Measurements from ENCODE around the gene ULK4.

ULK4 gene

GRCh38 chr3:41241161-41241560 lies 720.7 kb downstream of the ULK4 start:
- Histone ChIP-seq H3K27me3 (ENCODE audit: insufficient read depth, low read length) (no peaks in the 10 kb centered on the region), H3K36me3 (ENCODE audit: insufficient read depth, low read length) (peaks cover 75% of the 10 kb centered on the region)

GRCh38 chr3:41239587-41239986 lies 722.3 kb downstream of the ULK4 start:
- Histone ChIP-seq H3K36me3 (ENCODE audit: insufficient read depth, low read length) (peaks cover 84% of the 10 kb centered on the region), H3K27me3 (ENCODE audit: insufficient read depth, low read length) (no peaks in the 10 kb centered on the region), H3K4me3 (ENCODE audit: low read length) (no peak overlapping the region)

More at GRCh38 chr3:41241161-41241560, 720.7 kb downstream of the ULK4 start:
- peaks cover 4% of the 10 kb centered on the region for H3K4me1 ChIP-seq (ENCODE audit: insufficient read depth, low read length)
- no peaks in the 10 kb centered on the region for H3K9me3 ChIP-seq (ENCODE audit: low read length)
- no peak overlapping the region for H2AFZ ChIP-seq (ENCODE audit: low read depth, low read length)
- no peak overlapping the region for H3K4me3 ChIP-seq (ENCODE audit: low read length)

DNA sequence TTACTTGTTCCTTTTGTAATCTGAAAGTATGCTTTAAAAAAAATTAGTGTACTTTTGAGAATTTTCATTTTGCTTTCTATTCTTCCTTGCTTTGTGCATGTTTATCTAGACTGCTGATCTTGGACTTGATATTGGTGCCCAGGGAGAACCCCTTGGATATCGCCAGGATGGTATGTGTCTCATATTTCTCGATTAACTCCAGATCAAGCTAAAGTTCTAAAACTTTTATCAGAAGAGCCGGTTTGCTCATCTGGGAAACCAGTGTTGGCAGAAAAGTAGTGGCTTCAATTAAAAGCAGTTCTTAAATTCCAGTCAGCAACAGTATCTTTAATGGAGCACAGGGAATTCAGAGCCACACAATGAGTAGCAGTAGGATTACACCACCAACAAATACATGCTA lies 724.0 kb downstream of the ULK4 start:
- Histone ChIP-seq H3K27me3 (ENCODE audit: insufficient read depth, low read length) (no peaks in the 10 kb centered on the region), H2AFZ (ENCODE audit: low read depth, low read length) (no peak overlapping the region), H3K4me3 (ENCODE audit: low read length) (no peak overlapping the region), H3K4me1 (ENCODE audit: insufficient read depth, low read length) (peaks cover 14% of the 10 kb centered on the region), H3K36me3 (ENCODE audit: insufficient read depth, low read length) (peaks cover 99% of the 10 kb centered on the region), H3K9me3 (ENCODE audit: low read length) (no peaks in the 10 kb centered on the region)

More at GRCh38 chr3:41239587-41239986, 722.3 kb downstream of the ULK4 start:
- H2AFZ ChIP-seq (ENCODE audit: low read depth, low read length) = no peak overlapping the region
- H3K4me1 ChIP-seq (ENCODE audit: insufficient read depth, low read length) = peaks cover 14% of the 10 kb centered on the region
- H3K9me3 ChIP-seq (ENCODE audit: low read length) = no peaks in the 10 kb centered on the region

DNA sequence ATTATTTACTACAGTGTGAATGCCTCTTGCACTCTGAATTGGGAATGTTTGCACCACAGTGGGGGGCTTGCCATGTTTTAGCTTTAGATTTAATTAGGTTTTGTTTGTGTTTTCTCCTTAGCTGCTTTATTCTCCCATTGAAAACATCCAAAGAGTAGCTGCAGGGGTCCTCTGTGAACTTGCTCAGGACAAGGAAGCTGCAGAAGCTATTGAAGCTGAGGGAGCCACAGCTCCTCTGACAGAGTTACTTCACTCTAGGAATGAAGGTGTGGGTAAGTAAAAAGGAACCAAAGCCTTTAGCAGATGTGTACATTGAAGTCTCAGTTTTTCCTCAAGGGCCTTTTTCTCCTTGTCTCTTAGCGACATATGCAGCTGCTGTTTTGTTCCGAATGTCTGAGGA lies 725.7 kb downstream of the ULK4 start:
- Histone ChIP-seq H3K9me3 (ENCODE audit: low read length) (no peaks in the 10 kb centered on the region), H3K4me3 (ENCODE audit: low read length) (no peak overlapping the region), H3K4me1 (ENCODE audit: insufficient read depth, low read length) (peaks cover 14% of the 10 kb centered on the region), H3K36me3 (ENCODE audit: insufficient read depth, low read length) (peaks cover 99% of the 10 kb centered on the region), H2AFZ (ENCODE audit: low read depth, low read length) (no peak overlapping the region), H3K27me3 (ENCODE audit: insufficient read depth, low read length) (no peaks in the 10 kb centered on the region)

- Histone ChIP-seq H3K9me3 (ENCODE audit: low read length) (no peaks in the 10 kb centered on the region), H3K36me3 (ENCODE audit: insufficient read depth, low read length) (peaks cover 97% of the 10 kb centered on the region), H3K4me1 (ENCODE audit: insufficient read depth, low read length) (peaks cover 14% of the 10 kb centered on the region), H3K4me3 (ENCODE audit: low read length) (no peak overlapping the region), H2AFZ (ENCODE audit: low read depth, low read length) (no peak overlapping the region), H3K27me3 (ENCODE audit: insufficient read depth, low read length) (no peaks in the 10 kb centered on the region)
Measured at GRCh38 chr3:41234823-41235721, 726.8 kb downstream of the ULK4 start.

DNA sequence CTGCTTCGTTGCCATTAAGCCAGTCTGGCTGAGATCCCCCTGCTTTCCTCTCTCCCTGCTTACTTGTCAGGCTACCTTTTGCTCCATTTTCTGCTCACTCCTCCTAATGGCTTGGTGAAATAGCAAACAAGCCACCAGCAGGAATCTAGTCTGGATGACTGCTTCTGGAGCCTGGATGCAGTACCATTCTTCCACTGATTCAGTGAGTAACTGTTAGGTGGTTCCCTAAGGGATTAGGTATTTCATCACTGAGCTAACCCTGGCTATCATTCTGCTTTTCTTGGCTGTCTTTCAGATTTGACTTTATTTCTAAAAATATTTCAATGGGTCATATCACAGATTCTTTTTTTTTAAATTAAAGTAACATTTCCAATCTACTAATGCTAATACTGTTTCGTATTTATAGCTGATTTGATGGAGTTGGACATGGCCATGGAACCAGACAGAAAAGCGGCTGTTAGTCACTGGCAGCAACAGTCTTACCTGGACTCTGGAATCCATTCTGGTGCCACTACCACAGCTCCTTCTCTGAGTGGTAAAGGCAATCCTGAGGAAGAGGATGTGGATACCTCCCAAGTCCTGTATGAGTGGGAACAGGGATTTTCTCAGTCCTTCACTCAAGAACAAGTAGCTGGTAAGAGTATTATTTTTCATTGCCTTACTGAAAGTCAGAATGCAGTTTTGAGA lies 737.6 kb downstream of the ULK4 start:
- Histone ChIP-seq H3K4me1 (ENCODE audit: insufficient read depth, low read length) (no peaks in the 10 kb centered on the region), H3K4me3 (ENCODE audit: low read length) (no peak overlapping the region), H3K9me3 (ENCODE audit: low read length) (no peaks in the 10 kb centered on the region), H3K36me3 (ENCODE audit: insufficient read depth, low read length) (peaks cover 53% of the 10 kb centered on the region), H2AFZ (ENCODE audit: low read depth, low read length) (no peak overlapping the region), H3K27me3 (ENCODE audit: insufficient read depth, low read length) (no peaks in the 10 kb centered on the region)

GRCh38 chr3:41223691-41224090 lies 738.2 kb downstream of the ULK4 start:
- Histone ChIP-seq H3K27me3 (ENCODE audit: insufficient read depth, low read length) (no peaks in the 10 kb centered on the region), H3K4me1 (ENCODE audit: insufficient read depth, low read length) (no peaks in the 10 kb centered on the region), H3K36me3 (ENCODE audit: insufficient read depth, low read length) (peaks cover 47% of the 10 kb centered on the region), H2AFZ (ENCODE audit: low read depth, low read length) (no peak overlapping the region), H3K9me3 (ENCODE audit: low read length) (no peaks in the 10 kb centered on the region), H3K4me3 (ENCODE audit: low read length) (no peak overlapping the region)

- Histone ChIP-seq H3K4me3 (ENCODE audit: low read length) (no peak overlapping the region), H3K9me3 (ENCODE audit: low read length) (no peaks in the 10 kb centered on the region), H3K27me3 (ENCODE audit: insufficient read depth, low read length) (no peaks in the 10 kb centered on the region), H3K4me1 (ENCODE audit: insufficient read depth, low read length) (no peaks in the 10 kb centered on the region), H2AFZ (ENCODE audit: low read depth, low read length) (no peak overlapping the region), H3K36me3 (ENCODE audit: insufficient read depth, low read length) (peaks cover 41% of the 10 kb centered on the region)
Measured at GRCh38 chr3:41223078-41223477, 738.8 kb downstream of the ULK4 start.

DNA sequence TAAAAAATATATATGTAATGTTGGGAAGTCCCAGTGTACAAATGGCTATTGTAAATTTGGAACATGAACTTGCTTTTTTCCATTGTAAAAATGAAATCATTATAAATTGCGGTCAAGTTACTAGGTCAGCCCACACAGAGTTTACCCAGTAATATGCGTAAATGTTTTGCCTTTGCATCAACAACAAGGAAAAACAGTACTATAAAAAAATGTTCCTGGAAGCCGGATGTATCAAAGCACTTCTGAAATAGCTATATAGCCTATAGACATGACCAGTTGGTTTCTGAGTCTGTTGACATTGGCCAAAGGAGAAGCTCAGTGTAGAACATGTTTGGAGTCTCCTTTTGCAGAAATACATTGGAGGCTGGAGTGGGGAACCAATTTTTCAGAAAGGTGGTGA lies 739.4 kb downstream of the ULK4 start:
- Histone ChIP-seq H3K4me3 (ENCODE audit: low read length) (no peak overlapping the region), H3K27me3 (ENCODE audit: insufficient read depth, low read length) (no peaks in the 10 kb centered on the region), H3K4me1 (ENCODE audit: insufficient read depth, low read length) (no peaks in the 10 kb centered on the region), H3K9me3 (ENCODE audit: low read length) (no peaks in the 10 kb centered on the region), H3K36me3 (ENCODE audit: insufficient read depth, low read length) (peaks cover 37% of the 10 kb centered on the region), H2AFZ (ENCODE audit: low read depth, low read length) (no peak overlapping the region)

DNA sequence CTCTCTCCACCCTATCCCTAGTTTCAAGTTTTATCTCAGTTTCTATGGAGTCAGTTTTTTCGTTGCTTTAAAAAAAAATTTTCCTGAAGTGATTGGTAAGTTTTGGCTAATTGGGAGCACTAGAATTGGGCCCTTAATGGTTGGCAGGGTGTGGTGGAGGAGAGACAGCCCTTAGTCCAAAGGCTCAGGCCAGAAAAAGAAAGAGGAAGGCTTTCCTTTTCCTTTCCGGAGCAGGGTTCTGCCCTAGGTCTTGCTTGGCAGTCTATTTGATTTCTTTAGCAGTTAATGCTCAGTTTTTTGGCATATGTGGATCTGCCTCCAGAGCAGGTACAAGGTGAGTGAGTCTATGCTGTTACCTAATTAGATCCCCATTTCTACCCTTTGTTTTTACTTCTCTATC lies 739.9 kb downstream of the ULK4 start:
- Histone ChIP-seq H3K9me3 (ENCODE audit: low read length) (no peaks in the 10 kb centered on the region), H2AFZ (ENCODE audit: low read depth, low read length) (no peak overlapping the region), H3K4me3 (ENCODE audit: low read length) (no peak overlapping the region), H3K36me3 (ENCODE audit: insufficient read depth, low read length) (peaks cover 32% of the 10 kb centered on the region), H3K4me1 (ENCODE audit: insufficient read depth, low read length) (peaks cover under 1% of the 10 kb centered on the region), H3K27me3 (ENCODE audit: insufficient read depth, low read length) (no peaks in the 10 kb centered on the region)

GRCh38 chr3:41220906-41221677 lies 740.8 kb downstream of the ULK4 start:
- Histone ChIP-seq H2AFZ (ENCODE audit: low read depth, low read length) (no peak overlapping the region), H3K9me3 (ENCODE audit: low read length) (no peaks in the 10 kb centered on the region), H3K4me1 (ENCODE audit: insufficient read depth, low read length) (peaks cover 5% of the 10 kb centered on the region), H3K36me3 (ENCODE audit: insufficient read depth, low read length) (peaks cover 22% of the 10 kb centered on the region), H3K4me3 (ENCODE audit: low read length) (no peak overlapping the region), H3K27me3 (ENCODE audit: insufficient read depth, low read length) (no peaks in the 10 kb centered on the region)

DNA sequence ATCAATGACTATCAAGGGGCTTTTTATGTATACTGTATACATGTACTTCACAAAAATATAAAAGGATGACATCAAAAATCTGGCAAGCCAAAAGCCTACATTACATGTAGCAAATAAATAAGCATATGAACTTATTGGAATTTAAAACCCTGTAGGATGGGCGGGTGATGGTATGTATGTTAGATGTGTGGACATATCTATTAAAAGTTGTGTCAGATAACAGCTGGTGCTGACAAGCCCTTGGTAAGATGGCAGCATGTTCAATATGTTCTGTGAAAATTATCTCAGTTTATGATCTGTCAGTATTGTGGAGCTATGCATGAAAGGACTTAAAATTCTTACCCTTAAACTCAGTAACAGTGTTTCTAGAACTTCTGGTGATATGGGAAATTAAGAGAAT lies 742.5 kb downstream of the ULK4 start:
- H3K4me1 ChIP-seq (ENCODE audit: insufficient read depth, low read length) = peaks cover 7% of the 10 kb centered on the region
- H3K9me3 ChIP-seq (ENCODE audit: low read length) = no peaks in the 10 kb centered on the region
- H3K36me3 ChIP-seq (ENCODE audit: insufficient read depth, low read length) = peaks cover 6% of the 10 kb centered on the region
- no peaks in the 10 kb centered on the region for H3K27me3 ChIP-seq (ENCODE audit: insufficient read depth, low read length)
- H3K4me3 ChIP-seq (ENCODE audit: low read length) = no peak overlapping the region
- no peak overlapping the region for H2AFZ ChIP-seq (ENCODE audit: low read depth, low read length)

DNA sequence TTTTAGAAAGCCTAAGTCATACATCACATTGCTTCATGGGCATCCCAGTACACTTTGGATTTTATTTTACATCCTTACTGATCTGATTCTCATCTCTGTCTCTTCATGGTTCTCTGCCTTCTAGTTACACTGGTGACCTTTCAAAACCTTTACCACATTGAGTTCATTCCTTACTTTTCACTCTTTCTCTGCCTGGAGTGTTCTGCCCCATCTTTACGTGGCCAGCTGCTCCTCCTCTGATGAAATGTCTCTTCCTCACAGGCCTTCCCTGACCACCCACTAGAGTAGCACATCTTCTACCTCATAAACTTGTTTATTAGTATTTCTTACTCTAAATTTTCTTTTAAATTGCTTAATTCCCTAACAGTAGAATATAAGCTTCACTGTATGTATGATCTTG lies 744.9 kb downstream of the ULK4 start:
- peaks cover 7% of the 10 kb centered on the region for H3K4me1 ChIP-seq (ENCODE audit: insufficient read depth, low read length)
- H2AFZ ChIP-seq (ENCODE audit: low read depth, low read length) = no peak overlapping the region
- no peaks in the 10 kb centered on the region for H3K9me3 ChIP-seq (ENCODE audit: low read length)
- H3K4me3 ChIP-seq (ENCODE audit: low read length) = no peak overlapping the region
- H3K36me3 ChIP-seq (ENCODE audit: insufficient read depth, low read length) = no peaks in the 10 kb centered on the region
- H3K27me3 ChIP-seq (ENCODE audit: insufficient read depth, low read length) = no peaks in the 10 kb centered on the region
